SU-DHL-6 (cell line): ENCODE data around the gene TRMU.

Source experiments
- EZH2phosphoT487 ChIP-seq: fragments of 200-600 bp; sonication (generic), shearing (Covaris generic); conservative IDR thresholded peaks from 2 replicates; pipeline ENCODE4 v1.6.1; 2018; ENCODE audit warnings: mild to moderate bottlenecking, antibody characterized with exemption, low read length, moderate library complexity, mixed read lengths
- TF ChIP-seq, protein P1 (sequence below): fragments of 200-600 bp; sonication (generic); IDR thresholded peaks from one replicate; pipeline ENCODE4 v1.5.1; 2017; ENCODE audit warnings: antibody characterized with exemption, mild to moderate bottlenecking, low read length, moderate library complexity; ENCODE audit not compliant: insufficient read depth, poor library complexity, severe bottlenecking

DNA sequence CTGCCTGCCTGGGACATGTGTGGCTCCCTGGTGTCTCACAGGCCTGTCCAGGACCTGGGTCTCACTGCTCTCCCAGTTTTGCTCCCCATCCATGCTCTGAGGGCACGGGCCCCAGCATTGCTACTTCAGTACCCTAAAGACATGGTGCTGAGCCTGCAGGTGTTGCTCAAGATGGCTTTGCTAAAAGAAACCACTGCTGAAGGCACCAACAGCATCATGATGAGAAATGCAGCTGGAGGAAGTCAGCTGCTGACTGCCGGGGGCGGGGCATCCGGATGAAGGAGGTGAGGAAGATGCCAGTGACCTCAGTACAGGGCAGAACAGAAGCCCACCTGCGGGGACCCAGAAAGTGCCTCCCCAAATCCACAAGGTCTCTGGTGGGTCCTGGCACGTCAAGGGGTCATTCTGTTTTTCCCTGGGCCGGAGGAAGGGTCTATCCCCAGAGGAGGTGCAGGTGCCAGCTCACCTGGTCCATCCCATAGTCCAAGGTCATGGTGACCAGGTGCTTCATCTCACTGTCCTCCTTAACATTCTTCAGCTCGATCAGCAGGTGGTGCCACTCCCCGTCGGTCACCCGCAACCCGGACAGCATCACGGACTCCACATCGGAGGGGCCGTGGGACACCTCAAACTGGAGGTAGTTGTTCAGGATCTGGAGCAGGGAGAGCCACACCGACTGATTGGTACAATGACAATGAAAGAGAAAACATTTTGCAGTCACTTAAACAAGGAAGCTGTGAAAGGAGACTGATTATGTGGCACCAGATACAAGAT lies 63.9 kb downstream of the TRMU start:
- TF ChIP-seq, protein P1, sequence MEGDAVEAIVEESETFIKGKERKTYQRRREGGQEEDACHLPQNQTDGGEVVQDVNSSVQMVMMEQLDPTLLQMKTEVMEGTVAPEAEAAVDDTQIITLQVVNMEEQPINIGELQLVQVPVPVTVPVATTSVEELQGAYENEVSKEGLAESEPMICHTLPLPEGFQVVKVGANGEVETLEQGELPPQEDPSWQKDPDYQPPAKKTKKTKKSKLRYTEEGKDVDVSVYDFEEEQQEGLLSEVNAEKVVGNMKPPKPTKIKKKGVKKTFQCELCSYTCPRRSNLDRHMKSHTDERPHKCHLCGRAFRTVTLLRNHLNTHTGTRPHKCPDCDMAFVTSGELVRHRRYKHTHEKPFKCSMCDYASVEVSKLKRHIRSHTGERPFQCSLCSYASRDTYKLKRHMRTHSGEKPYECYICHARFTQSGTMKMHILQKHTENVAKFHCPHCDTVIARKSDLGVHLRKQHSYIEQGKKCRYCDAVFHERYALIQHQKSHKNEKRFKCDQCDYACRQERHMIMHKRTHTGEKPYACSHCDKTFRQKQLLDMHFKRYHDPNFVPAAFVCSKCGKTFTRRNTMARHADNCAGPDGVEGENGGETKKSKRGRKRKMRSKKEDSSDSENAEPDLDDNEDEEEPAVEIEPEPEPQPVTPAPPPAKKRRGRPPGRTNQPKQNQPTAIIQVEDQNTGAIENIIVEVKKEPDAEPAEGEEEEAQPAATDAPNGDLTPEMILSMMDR = no peak
- no peak for TF ChIP-seq EZH2phosphoT487
